ENCODE results near the gene FBXL15. TPM values are rescaled to one million over a fixed set of nuclear protein-coding genes. Genes with fewer than 3 reads are reported as not detected.

Gene FBXL15
- total RNA-seq, 2 donors from 2014 or later, result 22.2 to 36.3 TPM

- H3K4me3 ChIP-seq, result peak overlapping the region; percentile 66 to 80
- TF ChIP-seq POLR2AphosphoS5 (IDR thresholded peaks at IDR 0.05) (peak; percentile 85), POLR2A (IDR thresholded peaks at IDR 0.05) (peak; percentile 85)
- TF ChIP-seq, protein P1, sequence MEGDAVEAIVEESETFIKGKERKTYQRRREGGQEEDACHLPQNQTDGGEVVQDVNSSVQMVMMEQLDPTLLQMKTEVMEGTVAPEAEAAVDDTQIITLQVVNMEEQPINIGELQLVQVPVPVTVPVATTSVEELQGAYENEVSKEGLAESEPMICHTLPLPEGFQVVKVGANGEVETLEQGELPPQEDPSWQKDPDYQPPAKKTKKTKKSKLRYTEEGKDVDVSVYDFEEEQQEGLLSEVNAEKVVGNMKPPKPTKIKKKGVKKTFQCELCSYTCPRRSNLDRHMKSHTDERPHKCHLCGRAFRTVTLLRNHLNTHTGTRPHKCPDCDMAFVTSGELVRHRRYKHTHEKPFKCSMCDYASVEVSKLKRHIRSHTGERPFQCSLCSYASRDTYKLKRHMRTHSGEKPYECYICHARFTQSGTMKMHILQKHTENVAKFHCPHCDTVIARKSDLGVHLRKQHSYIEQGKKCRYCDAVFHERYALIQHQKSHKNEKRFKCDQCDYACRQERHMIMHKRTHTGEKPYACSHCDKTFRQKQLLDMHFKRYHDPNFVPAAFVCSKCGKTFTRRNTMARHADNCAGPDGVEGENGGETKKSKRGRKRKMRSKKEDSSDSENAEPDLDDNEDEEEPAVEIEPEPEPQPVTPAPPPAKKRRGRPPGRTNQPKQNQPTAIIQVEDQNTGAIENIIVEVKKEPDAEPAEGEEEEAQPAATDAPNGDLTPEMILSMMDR (IDR thresholded peaks at IDR 0.05), result peak in 3 of 4 experiments; percentile 95 to 98 (median 98)
- WGBS, result 0% methylated on average over 60 of the region's 71 CpGs
- no peaks in the 10 kb centered on the region for H3K27me3 ChIP-seq (replicated peaks; ENCODE audit: insufficient read depth)
- no peaks in the 10 kb centered on the region for H3K9me3 ChIP-seq
- DNase-seq (ENCODE audit: low spot score), result peak; percentile 91
- H3K4me1 ChIP-seq (replicated peaks), result peaks cover 6% of the 10 kb centered on the region
- H3K27ac ChIP-seq, result peak overlapping the region; percentile 97 to 98
- intact Hi-C loops (cut with DNase I), result loop anchor here (2.0 to 10.0 kb wide), 2 partner anchors 27 to 111 kb away; partner anchors contain the start of genes ACTR1A, FBXL15 and SUFU
- H3K36me3 ChIP-seq, result no peaks in the 10 kb centered on the region
Measured at GRCh38 chr10:102394079-102394800, 26.4 kb upstream of the FBXL15 start.

DNA sequence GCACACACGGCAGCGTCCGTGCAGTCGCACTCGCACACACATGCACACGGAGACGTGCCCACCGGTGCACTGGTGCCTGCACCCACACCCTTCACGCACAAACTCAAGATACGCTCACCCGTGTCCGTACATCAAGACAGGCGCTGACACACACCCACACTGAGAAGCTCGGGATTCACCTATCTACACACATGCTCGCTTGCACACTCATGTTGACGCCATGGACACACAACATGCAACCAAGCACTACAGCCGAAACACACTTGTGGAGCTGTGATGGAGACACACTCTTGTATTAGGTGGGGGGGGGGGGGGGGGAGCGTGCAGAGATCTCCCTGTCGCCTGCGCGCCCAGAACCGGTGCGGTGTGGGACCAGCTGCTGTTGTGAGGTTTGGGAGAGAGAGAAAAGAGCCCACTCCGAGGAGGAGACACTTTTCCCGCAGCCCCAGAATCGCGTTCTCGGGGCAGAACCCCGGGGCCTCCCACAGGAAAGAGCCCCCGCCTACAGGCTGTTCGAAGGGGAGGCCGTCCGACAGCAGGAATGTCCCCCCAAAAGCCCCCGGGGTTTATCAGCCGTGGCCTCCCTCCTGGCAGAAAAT, 25.7 kb upstream of the FBXL15 start:
- H3K4me1 ChIP-seq (replicated peaks), result peaks cover 6% of the 10 kb centered on the region
- H3K4me3 ChIP-seq, result peak overlapping the region; percentile 66 to 80
- H3K9me3 ChIP-seq, result no peaks in the 10 kb centered on the region
- no peak for DNase-seq (ENCODE audit: low spot score)
- no peaks in the 10 kb centered on the region for H3K27me3 ChIP-seq (replicated peaks; ENCODE audit: insufficient read depth)
- H3K36me3 ChIP-seq, result no peaks in the 10 kb centered on the region
- WGBS, result under 1% methylated on average over 35 of the region's 35 CpGs
- intact Hi-C loops (cut with DNase I), result loop anchor here (2.0 to 10.0 kb wide), 4 partner anchors 26 to 187 kb away; partner anchors contain the start of genes ACTR1A, FBXL15, PITX3 and SUFU
- H3K27ac ChIP-seq, result peak overlapping the region; percentile 97 to 98
- TF ChIP-seq, protein P1 (IDR thresholded peaks at IDR 0.05), result no peak
- TF ChIP-seq POLR2A (IDR thresholded peaks at IDR 0.05), result no peak
- no peak for TF ChIP-seq POLR2AphosphoS5 (IDR thresholded peaks at IDR 0.05)

- peak within 1 kb of the TSS; percentile 97 to 98 for H3K27ac ChIP-seq
- no peaks in the 10 kb centered on the region for H3K9me3 ChIP-seq
- H3K4me1 ChIP-seq (replicated peaks), result peaks cover 6% of the 10 kb centered on the region
- no peaks in the 10 kb centered on the region for H3K36me3 ChIP-seq
- peak; percentile 89 for DNase-seq (ENCODE audit: low spot score)
- under 1% methylated on average over 41 of the region's 42 CpGs for WGBS
- no peaks in the 10 kb centered on the region for H3K27me3 ChIP-seq (replicated peaks; ENCODE audit: insufficient read depth)
- peak within 1 kb of the TSS; percentile 66 to 80 for H3K4me3 ChIP-seq
- TF ChIP-seq POLR2AphosphoS5 (IDR thresholded peaks at IDR 0.05), result peak; percentile 87
- peak; percentile 94 for TF ChIP-seq POLR2A (IDR thresholded peaks at IDR 0.05)
- TF ChIP-seq, protein P1 (IDR thresholded peaks at IDR 0.05), result no peak
- intact Hi-C loops (cut with DNase I), result loop anchor here (2.0 to 10.0 kb wide), 4 partner anchors 25 to 187 kb away; partner anchors contain the start of genes ACTR1A, FBXL15, PITX3 and SUFU
Measured at GRCh38 chr10:102395400-102396316, 25.0 kb upstream of the FBXL15 start, which contains the start of gene NFKB2. Gene NFKB2 (plus strand): TSS chr10:102395705. CDS start chr10:102395960, 255 bp downstream.

GRCh38 chr10:102396317-102396650, 24.4 kb upstream of the FBXL15 start:
- DNase-seq (ENCODE audit: low spot score), result no peak
- Histone ChIP-seq H3K9me3 (no peaks in the 10 kb centered on the region), H3K4me1 (replicated peaks) (peaks cover 6% of the 10 kb centered on the region), H3K27me3 (replicated peaks; ENCODE audit: insufficient read depth) (no peaks in the 10 kb centered on the region), H3K4me3 (peak overlapping the region; percentile 66 to 80), H3K36me3 (no peaks in the 10 kb centered on the region), H3K27ac (peak overlapping the region; percentile 97 to 98)
- WGBS, result 31% methylated on average over 4 of the region's 4 CpGs
- TF ChIP-seq, protein P1 (IDR thresholded peaks at IDR 0.05), result no peak
- no peak for TF ChIP-seq POLR2AphosphoS5 (IDR thresholded peaks at IDR 0.05)
- TF ChIP-seq POLR2A (IDR thresholded peaks at IDR 0.05), result no peak
- intact Hi-C loops (cut with DNase I), result loop anchor here (5.0 to 10.0 kb wide), 3 partner anchors 109 to 186 kb away; partner anchors contain the start of genes ACTR1A, PITX3 and SUFU
